RWPE1 (cell line): ENCODE results near the gene C1QB.

Experiments
- CTCF ChIA-PET: fragments of 350-600 bp; sonication (Branson Sonifier 250); formaldehyde crosslinking; extraction: SDS; loops from one replicate; lab custom pipeline; 2021; lab: Yijun Ruan, JAX
- POLR2A ChIA-PET: fragments of 400-600 bp; formaldehyde crosslinking; extraction: SDS; loops from one replicate; lab custom pipeline; 2020; ENCODE audit warnings: antibody characterized with exemption; ENCODE audit not compliant: low non-redundant PET; lab: Yijun Ruan, JAX
- DNase-seq: peaks from one replicate; pipeline ENCODE4 v3.0.0; 2012; ENCODE audit warnings: low spot score
- H3K27ac ChIP-seq: fragments of 450-650 bp; 2 replicates; pipeline ENCODE4 v1.5.1; 2017
- TF ChIP-seq, protein P1 (sequence below): fragments of 450-650 bp; conservative IDR thresholded peaks from 2 replicates; pipeline ENCODE4 v1.5.1; 2017; ENCODE audit warnings: low read depth, mild to moderate bottlenecking

C1QB gene

DNA sequence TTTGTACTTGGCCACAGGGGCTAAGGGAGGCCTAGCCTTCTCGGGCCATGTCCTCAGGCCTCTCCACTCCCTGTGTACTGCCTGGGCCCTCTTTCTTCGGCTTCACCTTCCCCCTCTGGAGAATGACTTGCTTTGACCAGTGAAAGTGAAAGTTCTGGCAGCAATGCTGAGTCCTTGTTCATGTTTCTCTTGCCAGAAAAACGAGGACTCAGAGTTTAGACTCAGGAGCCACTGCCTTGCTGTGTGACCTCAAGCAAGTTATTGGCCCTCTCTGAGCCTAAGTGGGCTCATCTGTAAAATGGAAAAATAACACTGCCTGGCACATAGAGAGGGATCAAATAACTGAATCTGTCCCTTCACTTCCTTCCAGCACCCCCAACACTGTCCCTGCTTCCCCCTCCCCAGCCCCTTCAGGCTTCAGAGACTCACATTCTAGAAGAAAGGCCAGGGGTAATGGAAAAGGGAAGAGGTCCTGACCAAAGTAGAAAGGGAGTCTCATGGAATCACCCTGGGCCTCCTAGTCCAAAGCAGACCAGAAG, 15.1 kb upstream of the C1QB start:
- ChIA-PET CTCF (no interaction called here), POLR2A (no interaction called here)
- no peak overlapping the region for H3K27ac ChIP-seq
- TF ChIP-seq, protein P1, sequence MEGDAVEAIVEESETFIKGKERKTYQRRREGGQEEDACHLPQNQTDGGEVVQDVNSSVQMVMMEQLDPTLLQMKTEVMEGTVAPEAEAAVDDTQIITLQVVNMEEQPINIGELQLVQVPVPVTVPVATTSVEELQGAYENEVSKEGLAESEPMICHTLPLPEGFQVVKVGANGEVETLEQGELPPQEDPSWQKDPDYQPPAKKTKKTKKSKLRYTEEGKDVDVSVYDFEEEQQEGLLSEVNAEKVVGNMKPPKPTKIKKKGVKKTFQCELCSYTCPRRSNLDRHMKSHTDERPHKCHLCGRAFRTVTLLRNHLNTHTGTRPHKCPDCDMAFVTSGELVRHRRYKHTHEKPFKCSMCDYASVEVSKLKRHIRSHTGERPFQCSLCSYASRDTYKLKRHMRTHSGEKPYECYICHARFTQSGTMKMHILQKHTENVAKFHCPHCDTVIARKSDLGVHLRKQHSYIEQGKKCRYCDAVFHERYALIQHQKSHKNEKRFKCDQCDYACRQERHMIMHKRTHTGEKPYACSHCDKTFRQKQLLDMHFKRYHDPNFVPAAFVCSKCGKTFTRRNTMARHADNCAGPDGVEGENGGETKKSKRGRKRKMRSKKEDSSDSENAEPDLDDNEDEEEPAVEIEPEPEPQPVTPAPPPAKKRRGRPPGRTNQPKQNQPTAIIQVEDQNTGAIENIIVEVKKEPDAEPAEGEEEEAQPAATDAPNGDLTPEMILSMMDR = no peak
- no peak for DNase-seq

GRCh38 chr1:22638476-22639234, 14.4 kb upstream of the C1QB start:
- ChIA-PET POLR2A (no interaction called here), CTCF (no interaction called here)
- TF ChIP-seq, protein P1 = no peak
- no peak overlapping the region for H3K27ac ChIP-seq
- no peak for DNase-seq

GRCh38 chr1:22639286-22639685, 13.8 kb upstream of the C1QB start:
- POLR2A ChIA-PET = no interaction called here
- H3K27ac ChIP-seq = no peak overlapping the region
- TF ChIP-seq, protein P1 = no peak
- CTCF ChIA-PET = interaction anchor here (4.2 kb wide), 1 partner anchor 219 kb away, joined by 46 read pairs; no protein-coding TSS in a partner anchor
- no peak for DNase-seq

GRCh38 chr1:22641247-22641646, 11.8 kb upstream of the C1QB start:
- ChIA-PET CTCF (interaction anchor here (0.5 to 4.2 kb wide), 16 partner anchors 7 to 255 kb away, joined by 3 to 46 read pairs (median 4); no protein-coding TSS in a partner anchor), POLR2A (no interaction called here)
- TF ChIP-seq, protein P1 = no peak
- H3K27ac ChIP-seq = no peak overlapping the region
- no peak for DNase-seq

DNA sequence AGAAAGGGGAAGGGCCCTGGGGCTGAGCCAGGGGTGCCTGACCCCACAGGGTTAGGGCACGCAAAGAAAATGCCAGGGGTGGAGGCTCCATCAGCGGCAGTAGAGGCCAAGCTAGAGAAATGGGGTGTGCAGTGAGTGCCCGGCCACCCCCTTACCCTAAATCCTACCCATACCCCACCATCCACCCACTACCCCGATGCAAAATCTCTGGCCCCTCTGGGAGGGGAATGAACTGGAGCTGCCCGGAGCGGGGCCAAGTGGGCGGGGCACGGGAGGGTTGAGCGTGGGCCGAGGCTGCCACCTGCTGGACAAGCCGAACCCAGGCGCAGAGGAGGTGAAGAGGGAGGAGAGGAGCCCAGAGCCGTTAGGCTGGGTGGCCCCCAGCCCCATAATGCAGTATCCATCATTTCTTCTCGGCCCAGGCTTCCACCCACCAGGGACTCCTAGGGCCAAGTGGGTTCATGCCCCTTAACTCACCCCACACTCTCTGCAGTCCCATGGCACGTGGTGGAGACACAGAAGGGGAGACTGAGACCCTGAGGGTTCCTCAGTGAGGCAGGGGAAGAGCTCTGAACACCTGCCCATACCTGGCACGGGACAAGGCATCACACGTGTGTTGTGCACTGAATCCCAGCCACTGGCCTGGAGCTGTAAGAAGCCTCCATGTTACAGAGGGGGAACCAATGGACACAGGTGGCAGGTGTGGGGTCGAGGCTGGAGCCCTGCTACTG, 11.0 kb upstream of the C1QB start:
- ChIA-PET CTCF (interaction anchor here (0.5 to 4.2 kb wide), 21 partner anchors 8 to 945 kb away, joined by 3 to 46 read pairs (median 4); no protein-coding TSS in a partner anchor), POLR2A (interaction anchor here (0.6 kb wide), 1 partner anchor 832 kb away, joined by 3 read pairs; no protein-coding TSS in a partner anchor)
- TF ChIP-seq, protein P1 = peak; percentile 91
- DNase-seq = peak; percentile 78
- no peak overlapping the region for H3K27ac ChIP-seq

GRCh38 chr1:22643381-22643780, 9.7 kb upstream of the C1QB start, which contains the start of gene C1QC:
Gene C1QC, plus strand, starts transcription at chr1:22643633. Its CDS starts 391 bp downstream, at chr1:22644024.
- H3K27ac ChIP-seq = no peak within 1 kb of the TSS
- ChIA-PET POLR2A (no interaction called here), CTCF (interaction anchor here (0.5 to 4.2 kb wide), 3 partner anchors 13 to 223 kb away, joined by 3 to 46 read pairs (median 4); no protein-coding TSS in a partner anchor)
- no peak for DNase-seq
- TF ChIP-seq, protein P1 = no peak
